ENCODE results near the gene TMEM168. TPM values are rescaled to one million over a fixed set of nuclear protein-coding genes. Genes with fewer than 3 reads are reported as not detected.

The TMEM168 gene
- total RNA-seq, 1 experiment from 2014 or later = 19.8 TPM

DNA sequence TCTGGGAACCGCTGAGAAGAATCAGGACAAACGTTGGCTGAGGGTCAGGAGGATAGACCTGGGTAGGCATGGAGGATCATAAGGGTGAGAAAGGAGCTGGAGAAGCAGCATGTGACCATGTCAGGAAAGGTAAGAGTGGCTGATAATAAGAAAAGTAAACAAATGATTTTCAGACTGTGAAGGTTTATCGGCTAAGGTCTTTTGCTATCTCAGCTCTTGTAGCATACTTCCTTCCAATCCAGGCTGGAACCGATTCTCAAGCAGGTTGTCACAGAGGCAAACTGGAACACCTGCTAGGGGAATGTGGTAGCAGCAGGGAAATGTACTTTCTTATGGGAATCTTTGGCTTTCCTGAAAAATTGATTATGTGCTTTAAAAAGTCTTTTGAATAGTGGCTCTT lies 74.7 kb downstream of the TMEM168 start:
- no peak for DNase-seq (ENCODE audit: low read depth)

DNA sequence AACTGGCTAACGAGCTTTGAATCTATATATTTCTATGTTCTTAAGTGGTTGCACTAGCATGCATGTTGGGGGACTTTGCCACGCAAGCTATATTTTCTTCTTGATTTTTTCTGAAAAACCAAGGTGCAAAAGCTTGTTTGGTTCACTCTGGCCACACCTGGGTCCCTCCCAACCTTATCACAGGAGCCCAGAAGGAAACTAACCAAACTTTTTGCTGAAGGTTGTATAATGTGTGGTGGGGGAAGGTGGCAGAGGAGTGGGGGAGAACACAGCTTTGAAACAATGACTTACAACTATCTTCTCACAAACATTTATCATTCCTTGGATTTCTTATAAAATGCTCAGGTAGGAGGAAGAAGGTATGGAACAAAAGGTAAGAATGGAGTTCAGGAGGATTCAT lies 75.3 kb downstream of the TMEM168 start:
- no peak for DNase-seq (ENCODE audit: low read depth)

Measured in RPMI7951 (cell line).